ENCODE results near the gene DLST.

GRCh38 chr14:74867673-74868072, 14.0 kb upstream of the DLST start:
- TF ChIP-seq EZH2 (IDR thresholded peaks at IDR 0.05) (no peak), CTCF (IDR thresholded peaks at IDR 0.05) (no peak), EZH2phosphoT487 (IDR thresholded peaks at IDR 0.05) (no peak)
